IMR-90 (cell line): ENCODE data around the gene CLCA1. TPM values are rescaled to one million over a fixed set of nuclear protein-coding genes. Genes with fewer than 3 reads are reported as not detected.
A peak's percentile ranks its signal among the peaks of the same experiment; 100 is the strongest.
"Not testable (repeated sequence)": the region's sequence is repeated elsewhere in the genome, so short reads cannot be mapped to it uniquely, and the experiment has no call there.

Experiments used
- ATAC-seq: fragments of 200-7000 bp; cut with Tn5 transposase; 2 replicates; pipeline ENCODE4 v1.9.1; 2020; ENCODE audit warnings: low read depth, mild to moderate bottlenecking, moderate library complexity
- BruUV-seq: library from RNA; stranded (reverse); fragments of 400-500 nt; replicated peaks from 2 replicates; lab custom pipeline; 2021; lab: Mats Ljungman, UMichigan
- CTCF ChIA-PET: fragments of 300-600 bp; formaldehyde crosslinking; extraction: SDS; loops from one replicate; lab custom pipeline; 2021; ENCODE audit warnings: antibody characterized with exemption; lab: Yijun Ruan, JAX
- POLR2A ChIA-PET: fragments of 300-600 bp; sonication (Branson Sonifier 250); formaldehyde crosslinking; loops from one replicate; lab custom pipeline; 2022; ENCODE audit warnings: antibody characterized with exemption; ENCODE audit not compliant: unreplicated experiment; lab: Charles Lee
- DNase-seq: peaks from one replicate; pipeline ENCODE4 v3.0.0; 2013
- H2AFZ ChIP-seq: replicated peaks from 2 replicates; pipeline ENCODE3; 2013; ENCODE audit warnings: low read length, mild to moderate bottlenecking; ENCODE audit not compliant: poor library complexity
- H2AK5ac ChIP-seq: 2 replicates; pipeline ENCODE4 v1.6.1; 2013; ENCODE audit warnings: low read depth, low read length, inconsistent platforms
- H2AK9ac ChIP-seq: replicated peaks from 2 replicates; pipeline ENCODE3; 2013; ENCODE audit warnings: mild to moderate bottlenecking, low read depth, low read length, moderate library complexity; ENCODE audit not compliant: poor library complexity
- H2BK120ac ChIP-seq: 2 replicates; pipeline ENCODE4 v1.6.1; 2013; ENCODE audit warnings: low read depth, low read length, inconsistent platforms
- H2BK15ac ChIP-seq: 3 replicates; pipeline ENCODE4 v1.6.1; 2013; ENCODE audit warnings: low read depth, low read length, inconsistent platforms
- H2BK20ac ChIP-seq: 2 replicates; pipeline ENCODE4 v1.6.1; 2013; ENCODE audit warnings: low read depth, mild to moderate bottlenecking, inconsistent platforms, low read length, moderate library complexity
- H2BK5ac ChIP-seq: 2 replicates; pipeline ENCODE4 v1.6.1; 2013; ENCODE audit warnings: mild to moderate bottlenecking, low read depth, low read length, inconsistent platforms; ENCODE audit not compliant: poor library complexity, severe bottlenecking
- H3K14ac ChIP-seq: replicated peaks from 2 replicates; pipeline ENCODE4 v1.6.1; 2013; ENCODE audit warnings: low read depth, low read length, inconsistent platforms
- H3K18ac ChIP-seq: 2 replicates; pipeline ENCODE4 v1.6.1; 2013; ENCODE audit warnings: low read depth, low read length, control low read depth
- H3K23ac ChIP-seq: 2 replicates; pipeline ENCODE4 v1.6.1; 2013; ENCODE audit warnings: low read depth, low read length, inconsistent platforms
- H3K27ac ChIP-seq: 2 replicates; pipeline ENCODE4 v1.5.1; 2013; ENCODE audit warnings: mild to moderate bottlenecking, control low read depth, low read length; ENCODE audit not compliant: insufficient read depth
- H3K27me3 ChIP-seq: 2 replicates; pipeline ENCODE4 v1.6.1; 2013; ENCODE audit warnings: low read length; ENCODE audit not compliant: control insufficient read depth, insufficient read depth
- H3K36me3 ChIP-seq: 2 replicates; pipeline ENCODE4 v1.6.1; 2013; ENCODE audit warnings: low read length, mixed read lengths; ENCODE audit not compliant: control insufficient read depth, insufficient read depth
- H3K4ac ChIP-seq: 2 replicates; pipeline ENCODE4 v1.6.1; 2013; ENCODE audit warnings: low read depth, low read length, inconsistent platforms
- H3K4me1 ChIP-seq: 2 replicates; pipeline ENCODE4 v1.6.1; 2013; ENCODE audit warnings: low read length, mixed read lengths; ENCODE audit not compliant: control insufficient read depth, insufficient read depth
- H3K4me2 ChIP-seq: 2 replicates; pipeline ENCODE4 v1.6.1; 2013; ENCODE audit warnings: low read depth, mild to moderate bottlenecking, control low read depth, low read length, moderate library complexity
- H3K4me3 ChIP-seq: 2 replicates; pipeline ENCODE4 v1.5.1; 2013; ENCODE audit warnings: low read depth, mild to moderate bottlenecking, control low read depth, low read length, moderate library complexity; ENCODE audit not compliant: insufficient read depth
- H3K56ac ChIP-seq: 2 replicates; pipeline ENCODE4 v1.6.1; 2013; ENCODE audit warnings: low read length, inconsistent platforms; ENCODE audit not compliant: insufficient read depth; ENCODE audit errors: extremely low read depth
- H3K79me1 ChIP-seq, 2 experiments: 2 replicates each; pipeline ENCODE4 v1.6.1; 2013; ENCODE audit warnings: low read length in 2 of 2, inconsistent platforms in 1 of 2, low read depth in 1 of 2
- H3K9ac ChIP-seq: 2 replicates; pipeline ENCODE4 v1.6.1; 2013; ENCODE audit warnings: low read depth, low read length, control low read depth
- H3K9me1 ChIP-seq: 2 replicates; pipeline ENCODE4 v1.6.1; 2013; ENCODE audit warnings: low read length, inconsistent platforms; ENCODE audit not compliant: insufficient read depth
- H3K9me3 ChIP-seq: 2 replicates; pipeline ENCODE4 v1.6.1; 2013; ENCODE audit warnings: low read length; ENCODE audit not compliant: control insufficient read depth, insufficient read depth
- H4K20me1 ChIP-seq: 2 replicates; pipeline ENCODE4 v1.6.1; 2013; ENCODE audit warnings: low read length, inconsistent platforms; ENCODE audit not compliant: insufficient read depth
- H4K5ac ChIP-seq: 2 replicates; pipeline ENCODE4 v1.6.1; 2013; ENCODE audit warnings: mild to moderate bottlenecking, low read depth, low read length, control low read depth
- H4K8ac ChIP-seq, 2 experiments: 2 replicates each; pipeline ENCODE4 v1.6.1; 2013; ENCODE audit warnings: low read depth in 2 of 2, low read length in 2 of 2, control low read depth in 1 of 2, inconsistent platforms in 1 of 2
- H4K91ac ChIP-seq: 2 replicates; pipeline ENCODE4 v1.6.1; 2013; ENCODE audit warnings: low read depth, low read length, inconsistent platforms; ENCODE audit not compliant: insufficient read depth
- WGBS, 2 experiments: methylation state at CpG; one replicate each; pipeline versions ENCODE4 v1.1.5 to v1.1.7; 2013; ENCODE audit warnings: missing lambda C conversion rate in 2 of 2; ENCODE audit not compliant: insufficient read length in 1 of 2; ENCODE audit errors: extremely low coverage in 2 of 2; 5-methylcytosine and 5-hydroxymethylcytosine counted together
- dilution Hi-C: fragments of 300-500 bp; cut with HindIII; formaldehyde crosslinking; loops from one replicate; pipeline ENCODE4 v1.14.3; 2018; ENCODE audit warnings: low sequenced_read_pairs; ENCODE audit not compliant: unreplicated experiment
- in situ Hi-C: fragments of 300-500 bp; cut with MboI; formaldehyde crosslinking; loops from 3 replicates; pipeline ENCODE4 v1.14.3; 2019; ENCODE audit warnings: low sequenced_read_pairs, inconsistent platforms, mixed read lengths
- intact Hi-C: fragments of 100-400 bp; cut with micrococcal nuclease; formaldehyde crosslinking; loops from 2 replicates; pipeline ENCODE4 v1.10.0; 2022
- polyA plus RNA-seq, 3 experiments: library from polyadenylated mRNA; depleted of rRNA; stranded (reverse); fragments of >200 nt; gene quantifications; 2 replicates each; pipeline ENCODE4 v1.2.3, GENCODE V29; 2012; ENCODE audit warnings: low replicate concordance in 1 of 3
- total RNA-seq: library from RNA; depleted of rRNA; stranded (reverse); fragments of >200 nt; gene quantifications from 2 replicates; pipeline ENCODE4 v1.2.3, GENCODE V29; 2012
- TF ChIP-seq, protein P1 (sequence below): conservative IDR thresholded peaks from 2 replicates; pipeline ENCODE4 v1.5.1; 2012; ENCODE audit warnings: mild to moderate bottlenecking, low read depth, low read length, improper control_type of control experiment

The CLCA1 gene
- total and polyA plus RNA-seq, 2 of the 4 experiments (the other 2 are of a cell fraction) = not detected

DNA sequence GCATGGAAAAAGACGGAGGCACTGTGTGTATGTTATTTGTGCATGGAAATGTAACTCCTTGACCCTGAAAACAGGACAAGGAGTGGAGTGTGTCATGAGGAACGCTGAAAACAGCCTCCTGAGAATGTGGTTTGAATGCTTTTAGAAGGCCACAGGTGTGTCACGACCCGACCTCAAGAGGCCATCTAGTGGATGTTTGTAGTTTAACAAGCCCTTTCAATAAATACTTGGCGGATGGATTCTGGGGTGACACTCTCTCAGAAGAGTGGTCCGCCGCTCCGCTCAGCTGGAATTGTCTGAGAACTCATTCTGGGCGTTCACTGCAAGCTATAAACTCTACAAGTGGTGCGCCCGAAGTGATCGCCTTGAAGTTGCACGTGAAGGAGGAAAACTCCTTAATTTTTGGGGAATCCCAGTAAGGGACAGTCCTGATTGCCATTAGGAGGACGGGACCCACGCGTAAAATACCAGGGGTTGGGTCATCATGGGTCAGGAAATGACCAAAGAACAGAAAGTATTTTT is 33.5 kb downstream of the CLCA1 start:
- intact Hi-C loops = loop anchor here (5.0 to 10.0 kb wide), 2 partner anchors 105 to 463 kb away; partner anchors contain the start of gene ODF2L
- in situ Hi-C loops = not testable (repeated sequence)

More for the DNA sequence above, 33.5 kb downstream of the CLCA1 start:
- H3K56ac ChIP-seq, H3K9ac ChIP-seq, DNase-seq, H3K27me3 ChIP-seq, H2AK5ac ChIP-seq, H2BK15ac ChIP-seq, H4K8ac ChIP-seq, H4K91ac ChIP-seq, H4K20me1 ChIP-seq, H3K4ac ChIP-seq, CTCF ChIA-PET, H3K23ac ChIP-seq, H3K4me1 ChIP-seq, H2BK120ac ChIP-seq, H3K9me1 ChIP-seq, H2AFZ ChIP-seq, H3K18ac ChIP-seq, H2AK9ac ChIP-seq, H3K14ac ChIP-seq, dilution Hi-C loops, H2BK5ac ChIP-seq, H3K4me3 ChIP-seq, POLR2A ChIA-PET, H4K5ac ChIP-seq, H3K27ac ChIP-seq, H3K4me2 ChIP-seq, ATAC-seq, H2BK20ac ChIP-seq, H3K79me1 ChIP-seq, H3K9me3 ChIP-seq, H3K36me3 ChIP-seq, BruUV-seq: not testable (repeated sequence)
- TF ChIP-seq, protein P1, sequence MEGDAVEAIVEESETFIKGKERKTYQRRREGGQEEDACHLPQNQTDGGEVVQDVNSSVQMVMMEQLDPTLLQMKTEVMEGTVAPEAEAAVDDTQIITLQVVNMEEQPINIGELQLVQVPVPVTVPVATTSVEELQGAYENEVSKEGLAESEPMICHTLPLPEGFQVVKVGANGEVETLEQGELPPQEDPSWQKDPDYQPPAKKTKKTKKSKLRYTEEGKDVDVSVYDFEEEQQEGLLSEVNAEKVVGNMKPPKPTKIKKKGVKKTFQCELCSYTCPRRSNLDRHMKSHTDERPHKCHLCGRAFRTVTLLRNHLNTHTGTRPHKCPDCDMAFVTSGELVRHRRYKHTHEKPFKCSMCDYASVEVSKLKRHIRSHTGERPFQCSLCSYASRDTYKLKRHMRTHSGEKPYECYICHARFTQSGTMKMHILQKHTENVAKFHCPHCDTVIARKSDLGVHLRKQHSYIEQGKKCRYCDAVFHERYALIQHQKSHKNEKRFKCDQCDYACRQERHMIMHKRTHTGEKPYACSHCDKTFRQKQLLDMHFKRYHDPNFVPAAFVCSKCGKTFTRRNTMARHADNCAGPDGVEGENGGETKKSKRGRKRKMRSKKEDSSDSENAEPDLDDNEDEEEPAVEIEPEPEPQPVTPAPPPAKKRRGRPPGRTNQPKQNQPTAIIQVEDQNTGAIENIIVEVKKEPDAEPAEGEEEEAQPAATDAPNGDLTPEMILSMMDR = 0 out of 2 replicates have a peak, but pooled peaks have one; percentile 8
- 81% methylated on average over 8 of the region's 16 CpGs; no CpG with 5 or more reads in 1 of the 2 experiments for WGBS, 2 experiments
